Right lobe of liver (tissue), 4 donors: Measurements from ENCODE around the gene TMEM271.

Source experiments
- POLR2A ChIP-seq: fragments of 450-650 bp; IDR thresholded peaks from one replicate; pipeline ENCODE4 v1.6.1; 2017; ENCODE audit warnings: antibody characterized with exemption, mild to moderate bottlenecking
- TF ChIP-seq, protein P1 (sequence below), 4 donors: fragments of 200-600 bp in 3 of 4; fragments of 450-650 bp in 1 of 4; IDR thresholded peaks; one replicate each; pipeline versions ENCODE4 v1.5.1 to v1.8.0; 2016 to 2022; ENCODE audit warnings: antibody characterized with exemption in 4 of 4, mild to moderate bottlenecking in 2 of 4
- donor health status: DM: no; HTN: no; CAD: no.
- donor health status: DM: no; HTN: no; CAD: no.
- donor health status: DM: no; HTN: yes; CAD: no.

DNA sequence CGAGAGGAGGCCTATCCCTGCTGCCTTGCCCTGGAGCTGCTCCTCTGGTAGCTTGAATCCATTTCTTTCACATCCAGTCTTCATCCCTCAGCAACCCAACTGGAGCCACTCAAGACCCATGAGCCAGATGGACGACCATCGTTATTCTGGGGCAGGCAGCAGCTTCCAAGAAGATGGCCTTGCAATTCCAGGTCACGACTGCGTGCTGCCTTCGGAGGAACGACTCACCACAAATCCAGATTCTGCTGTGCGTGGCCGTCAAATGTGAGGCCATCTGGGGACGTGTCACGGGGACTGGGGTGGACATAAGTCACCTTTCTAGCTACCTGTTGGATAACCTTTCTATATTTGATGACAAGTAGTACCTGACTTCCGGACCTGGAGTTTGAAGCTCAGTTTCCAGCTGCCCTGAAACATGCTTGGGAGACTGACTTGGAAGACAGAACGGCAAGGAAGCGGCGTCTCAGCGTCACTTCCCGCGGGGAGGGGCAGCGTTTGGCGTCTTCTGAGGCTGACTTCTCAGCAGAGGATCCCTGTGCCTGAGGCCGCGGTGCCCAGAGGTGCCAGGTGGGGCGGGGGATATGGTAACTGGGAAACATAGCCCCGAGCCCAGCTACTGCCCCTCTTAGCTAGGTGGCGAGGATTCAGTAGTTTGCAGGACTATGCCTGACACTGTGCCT is 11.7 kb upstream of the TMEM271 start:
- TF ChIP-seq POLR2A: no peak
- TF ChIP-seq, protein P1, sequence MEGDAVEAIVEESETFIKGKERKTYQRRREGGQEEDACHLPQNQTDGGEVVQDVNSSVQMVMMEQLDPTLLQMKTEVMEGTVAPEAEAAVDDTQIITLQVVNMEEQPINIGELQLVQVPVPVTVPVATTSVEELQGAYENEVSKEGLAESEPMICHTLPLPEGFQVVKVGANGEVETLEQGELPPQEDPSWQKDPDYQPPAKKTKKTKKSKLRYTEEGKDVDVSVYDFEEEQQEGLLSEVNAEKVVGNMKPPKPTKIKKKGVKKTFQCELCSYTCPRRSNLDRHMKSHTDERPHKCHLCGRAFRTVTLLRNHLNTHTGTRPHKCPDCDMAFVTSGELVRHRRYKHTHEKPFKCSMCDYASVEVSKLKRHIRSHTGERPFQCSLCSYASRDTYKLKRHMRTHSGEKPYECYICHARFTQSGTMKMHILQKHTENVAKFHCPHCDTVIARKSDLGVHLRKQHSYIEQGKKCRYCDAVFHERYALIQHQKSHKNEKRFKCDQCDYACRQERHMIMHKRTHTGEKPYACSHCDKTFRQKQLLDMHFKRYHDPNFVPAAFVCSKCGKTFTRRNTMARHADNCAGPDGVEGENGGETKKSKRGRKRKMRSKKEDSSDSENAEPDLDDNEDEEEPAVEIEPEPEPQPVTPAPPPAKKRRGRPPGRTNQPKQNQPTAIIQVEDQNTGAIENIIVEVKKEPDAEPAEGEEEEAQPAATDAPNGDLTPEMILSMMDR (IDR thresholded peaks at IDR 0.05): no peak
